BLaER1 (cell line): Measurements from ENCODE around the gene MSRB3.

Source experiments
- H3K27ac ChIP-seq: shearing (Covaris generic); formaldehyde crosslinking; 2 replicates; pipeline ENCODE4 v1.8.1; 2022
- H3K27me3 ChIP-seq: shearing (Covaris generic); formaldehyde crosslinking; 2 replicates; pipeline ENCODE4 v1.8.1; 2022
- H3K36me3 ChIP-seq: shearing (Covaris generic); formaldehyde crosslinking; 2 replicates; pipeline ENCODE4 v1.8.1; 2022
- H3K4me1 ChIP-seq: shearing (Covaris generic); formaldehyde crosslinking; 2 replicates; pipeline ENCODE4 v1.8.1; 2022
- H3K4me2 ChIP-seq: shearing (Covaris generic); formaldehyde crosslinking; 2 replicates; pipeline ENCODE4 v1.8.1; 2022
- H3K4me3 ChIP-seq: shearing (Covaris generic); formaldehyde crosslinking; 2 replicates; pipeline ENCODE4 v1.8.1; 2022
- H3K9ac ChIP-seq: shearing (Covaris generic); formaldehyde crosslinking; 2 replicates; pipeline ENCODE4 v1.8.1; 2022
- H3K9me3 ChIP-seq: shearing (Covaris generic); formaldehyde crosslinking; 2 replicates; pipeline ENCODE4 v1.8.1; 2022
- H4K20me1 ChIP-seq: shearing (Covaris generic); formaldehyde crosslinking; 2 replicates; pipeline ENCODE4 v1.8.1; 2022
- Cebpa-rat ChIP-seq: shearing (Covaris generic); IDR thresholded peaks from 2 replicates; pipeline ENCODE4 v1.8.1; 2022

Gene MSRB3

GRCh38 chr12:65334521-65334920, 56.0 kb downstream of the MSRB3 start:
- TF ChIP-seq Cebpa-rat: no peak
- no peak overlapping the region for H3K4me3 ChIP-seq
- H3K27me3 ChIP-seq: no peaks in the 10 kb centered on the region
- H4K20me1 ChIP-seq: no peaks in the 10 kb centered on the region
- H3K4me1 ChIP-seq: peaks cover 34% of the 10 kb centered on the region
- 0 out of 2 replicates have a peak, but pooled peaks cover 11% of the 10 kb centered on the region for H3K9me3 ChIP-seq
- no peak overlapping the region for H3K27ac ChIP-seq
- H3K36me3 ChIP-seq: no peaks in the 10 kb centered on the region
- H3K9ac ChIP-seq: no peak overlapping the region
- no peak overlapping the region for H3K4me2 ChIP-seq

GRCh38 chr12:65335021-65335714, 56.7 kb downstream of the MSRB3 start:
- H3K4me3 ChIP-seq: no peak overlapping the region
- no peaks in the 10 kb centered on the region for H3K36me3 ChIP-seq
- H3K4me1 ChIP-seq: peaks cover 28% of the 10 kb centered on the region
- no peak for TF ChIP-seq Cebpa-rat
- H3K27ac ChIP-seq: no peak overlapping the region
- H3K27me3 ChIP-seq: no peaks in the 10 kb centered on the region
- H3K9me3 ChIP-seq: 0 out of 2 replicates have a peak, but pooled peaks cover 11% of the 10 kb centered on the region
- no peak overlapping the region for H3K4me2 ChIP-seq
- H3K9ac ChIP-seq: no peak overlapping the region
- H4K20me1 ChIP-seq: no peaks in the 10 kb centered on the region

- TF ChIP-seq Cebpa-rat: no peak
- Histone ChIP-seq H4K20me1 (no peaks in the 10 kb centered on the region), H3K4me2 (no peak overlapping the region), H3K4me1 (peaks cover 20% of the 10 kb centered on the region; the same call in 1 of the 2 replicates), H3K9ac (no peak overlapping the region), H3K9me3 (0 out of 2 replicates have a peak, but pooled peaks cover 11% of the 10 kb centered on the region), H3K27me3 (no peaks in the 10 kb centered on the region), H3K4me3 (no peak overlapping the region), H3K27ac (no peak overlapping the region), H3K36me3 (no peaks in the 10 kb centered on the region)
These were observed 57.5 kb downstream of the MSRB3 start for GRCh38 chr12:65335981-65336380.

- no peak for TF ChIP-seq Cebpa-rat
- H3K9me3 ChIP-seq: 0 out of 2 replicates have a peak, but pooled peaks cover 11% of the 10 kb centered on the region
- no peak overlapping the region for H3K9ac ChIP-seq
- no peak overlapping the region for H3K27ac ChIP-seq
- 0 out of 2 replicates have a peak, but pooled peaks cover 9% of the 10 kb centered on the region for H3K4me1 ChIP-seq
- H3K36me3 ChIP-seq: no peaks in the 10 kb centered on the region
- no peak overlapping the region for H3K4me3 ChIP-seq
- no peak overlapping the region for H3K4me2 ChIP-seq
- no peaks in the 10 kb centered on the region for H4K20me1 ChIP-seq
- no peaks in the 10 kb centered on the region for H3K27me3 ChIP-seq
These were observed 60.7 kb downstream of the MSRB3 start for GRCh38 chr12:65339161-65339560.

GRCh38 chr12:65343230-65343629, 64.7 kb downstream of the MSRB3 start:
- no peak overlapping the region for H3K9ac ChIP-seq
- H3K4me3 ChIP-seq: no peak overlapping the region
- no peaks in the 10 kb centered on the region for H3K36me3 ChIP-seq
- H3K27ac ChIP-seq: no peak overlapping the region
- TF ChIP-seq Cebpa-rat: no peak
- no peaks in the 10 kb centered on the region for H4K20me1 ChIP-seq
- no peaks in the 10 kb centered on the region for H3K4me1 ChIP-seq
- no peaks in the 10 kb centered on the region for H3K9me3 ChIP-seq
- no peak overlapping the region for H3K4me2 ChIP-seq
- H3K27me3 ChIP-seq: no peaks in the 10 kb centered on the region

- no peak overlapping the region for H3K27ac ChIP-seq
- H3K9me3 ChIP-seq: no peaks in the 10 kb centered on the region
- no peak for TF ChIP-seq Cebpa-rat
- no peak overlapping the region for H3K4me3 ChIP-seq
- H4K20me1 ChIP-seq: no peaks in the 10 kb centered on the region
- no peak overlapping the region for H3K4me2 ChIP-seq
- no peaks in the 10 kb centered on the region for H3K27me3 ChIP-seq
- no peaks in the 10 kb centered on the region for H3K36me3 ChIP-seq
- no peak overlapping the region for H3K9ac ChIP-seq
- H3K4me1 ChIP-seq: no peaks in the 10 kb centered on the region
These were observed 65.3 kb downstream of the MSRB3 start for GRCh38 chr12:65343801-65344200.

GRCh38 chr12:65355461-65355860, 77.0 kb downstream of the MSRB3 start:
- Histone ChIP-seq H3K4me2 (no peak overlapping the region), H3K4me3 (no peak overlapping the region), H3K4me1 (no peaks in the 10 kb centered on the region), H3K9ac (no peak overlapping the region), H3K27me3 (no peaks in the 10 kb centered on the region), H3K9me3 (no peaks in the 10 kb centered on the region), H3K27ac (no peak overlapping the region), H3K36me3 (no peaks in the 10 kb centered on the region), H4K20me1 (no peaks in the 10 kb centered on the region)
- no peak for TF ChIP-seq Cebpa-rat

GRCh38 chr12:65362234-65363031, 84.0 kb downstream of the MSRB3 start:
- Histone ChIP-seq H3K36me3 (no peaks in the 10 kb centered on the region), H3K27ac (no peak overlapping the region), H4K20me1 (no peaks in the 10 kb centered on the region), H3K4me3 (no peak overlapping the region), H3K27me3 (no peaks in the 10 kb centered on the region), H3K9ac (no peak overlapping the region), H3K4me1 (no peaks in the 10 kb centered on the region), H3K4me2 (no peak overlapping the region), H3K9me3 (peaks cover 16% of the 10 kb centered on the region; the same call in 1 of the 2 replicates)
- TF ChIP-seq Cebpa-rat: no peak

GRCh38 chr12:65364046-65364445, 85.6 kb downstream of the MSRB3 start:
- Histone ChIP-seq H3K27me3 (no peaks in the 10 kb centered on the region), H3K9ac (no peak overlapping the region), H3K9me3 (peaks cover 16% of the 10 kb centered on the region; the same call in 1 of the 2 replicates), H4K20me1 (no peaks in the 10 kb centered on the region), H3K4me1 (no peaks in the 10 kb centered on the region), H3K4me2 (no peak overlapping the region), H3K27ac (no peak overlapping the region), H3K4me3 (no peak overlapping the region), H3K36me3 (no peaks in the 10 kb centered on the region)
- no peak for TF ChIP-seq Cebpa-rat

GRCh38 chr12:65367396-65367795, 88.9 kb downstream of the MSRB3 start:
- Histone ChIP-seq H3K27ac (no peak overlapping the region), H3K27me3 (no peaks in the 10 kb centered on the region), H4K20me1 (no peaks in the 10 kb centered on the region), H3K36me3 (no peaks in the 10 kb centered on the region), H3K9ac (no peak overlapping the region), H3K4me2 (no peak overlapping the region), H3K9me3 (peaks cover 16% of the 10 kb centered on the region), H3K4me3 (no peak overlapping the region), H3K4me1 (peaks cover 8% of the 10 kb centered on the region)
- no peak for TF ChIP-seq Cebpa-rat
